H1 (cell line): Measurements from ENCODE around the gene MBOAT2. TPM values are rescaled to one million over a fixed set of nuclear protein-coding genes. Genes with fewer than 3 reads are reported as not detected.

Source experiments
- CTCF ChIA-PET: fragments of 300-600 bp; sonication (Branson Sonifier 250); formaldehyde crosslinking; loops from one replicate; lab custom pipeline; 2021; ENCODE audit not compliant: partially characterized antibody; lab: Charles Lee
- POLR2A ChIA-PET: fragments of 300-600 bp; sonication (Branson Sonifier 250); formaldehyde crosslinking; loops from one replicate; lab custom pipeline; 2021; ENCODE audit warnings: inconsistent platforms; ENCODE audit not compliant: partially characterized antibody; lab: Charles Lee
- DNase-seq, 2 experiments: peaks; one replicate each; pipeline versions ENCODE4 v3.0.0 to v3.0.0-alpha.2; 2010 to 2022; ENCODE audit warnings: low spot score in 2 of 2, low read depth in 1 of 2, mixed read lengths in 1 of 2
- FAIRE-seq: peaks from 2 replicates; lab custom pipeline; 2011; peaks lifted over from hg19 to GRCh38; lab: Jason Lieb, UNC
- H2AFZ ChIP-seq: 2 replicates; pipeline ENCODE4 v1.8.1; 2012; ENCODE audit warnings: low read length, inconsistent platforms
- H2AK5ac ChIP-seq: 2 replicates; pipeline ENCODE4 v1.6.1; 2013; ENCODE audit warnings: low read depth, low read length
- H2BK120ac ChIP-seq: replicated peaks from 2 replicates; pipeline ENCODE3; 2013; ENCODE audit warnings: low read depth, low read length, inconsistent platforms
- H2BK12ac ChIP-seq: 2 replicates; pipeline ENCODE4 v1.6.1; 2013; ENCODE audit warnings: low read depth, low read length
- H2BK15ac ChIP-seq: 2 replicates; pipeline ENCODE4 v1.6.1; 2013; ENCODE audit warnings: low read length
- H2BK20ac ChIP-seq: 2 replicates; pipeline ENCODE4 v1.6.1; 2013; ENCODE audit warnings: low read length
- H2BK5ac ChIP-seq: 2 replicates; pipeline ENCODE4 v1.6.1; 2013; ENCODE audit warnings: low read depth, low read length
- H3K14ac ChIP-seq: 2 replicates; pipeline ENCODE4 v1.6.1; 2013; ENCODE audit warnings: inconsistent platforms; ENCODE audit not compliant: insufficient read length
- H3K18ac ChIP-seq: 2 replicates; pipeline ENCODE4 v1.6.1; 2013; ENCODE audit warnings: low read length; ENCODE audit errors: extremely low read depth
- H3K23ac ChIP-seq: 2 replicates; pipeline ENCODE4 v1.6.1; 2013; ENCODE audit warnings: inconsistent platforms; ENCODE audit not compliant: insufficient read length
- H3K23me2 ChIP-seq: 2 replicates; pipeline ENCODE4 v1.6.1; 2013; ENCODE audit warnings: low read depth, low read length
- H3K27ac ChIP-seq: 2 replicates; pipeline ENCODE4 v1.6.1; 2011; ENCODE audit warnings: low read depth, low read length, inconsistent platforms
- H3K27me3 ChIP-seq, 4 experiments: replicated peaks in 1 of 4; 1 replicate in 1 of 4; 2 replicates in 3 of 4; pipeline versions ENCODE4 v1.6.1 to v1.8.1; 2011 to 2013; ENCODE audit warnings: low read length in 3 of 4, mild to moderate bottlenecking in 3 of 4, inconsistent platforms in 2 of 4, mixed read lengths in 2 of 4, moderate library complexity in 1 of 4; ENCODE audit not compliant: control insufficient read depth in 3 of 4, insufficient read depth in 3 of 4; ENCODE audit errors: extremely low read depth in 1 of 4
- H3K36me3 ChIP-seq, 4 experiments: 2 replicates each; pipeline versions ENCODE4 v1.6.1 to v1.8.1; 2011 to 2013; ENCODE audit warnings: mild to moderate bottlenecking in 4 of 4, low read length in 3 of 4, moderate library complexity in 2 of 4, control low read depth in 1 of 4, inconsistent platforms in 1 of 4; ENCODE audit not compliant: insufficient read depth in 4 of 4, control insufficient read depth in 2 of 4
- H3K4ac ChIP-seq: replicated peaks from 2 replicates; pipeline ENCODE3; 2013; ENCODE audit warnings: low read length, low read depth, mixed read lengths, inconsistent platforms; ENCODE audit not compliant: insufficient read length
- H3K4me1 ChIP-seq, 4 experiments: replicated peaks in 1 of 4; 1 replicate in 1 of 4; 2 replicates in 3 of 4; pipeline versions ENCODE4 v1.6.1 to v1.8.1; 2011 to 2013; ENCODE audit warnings: low read length in 3 of 4, inconsistent platforms in 2 of 4, mixed read lengths in 1 of 4; ENCODE audit not compliant: insufficient read depth in 4 of 4, control insufficient read depth in 3 of 4
- H3K4me2 ChIP-seq, 2 experiments: 2 replicates each; pipeline versions ENCODE4 v1.6.1 to v1.8.1; 2011 to 2013; ENCODE audit warnings: low read depth in 2 of 2, low read length in 2 of 2, control low read depth in 1 of 2, inconsistent platforms in 1 of 2, mild to moderate bottlenecking in 1 of 2; ENCODE audit not compliant: insufficient read depth in 1 of 2
- H3K4me3 ChIP-seq, 4 experiments: fragments of 200-600, 300-600 bp in 1 of 4; sonication (generic), shearing (Covaris generic), sonication (Bioruptor Twin) in 1 of 4; 2 replicates each; pipeline versions ENCODE4 v1.5.1 to v1.8.1; 2011 to 2016; ENCODE audit warnings: low read length in 4 of 4, low read depth in 3 of 4, control low read depth in 2 of 4, inconsistent platforms in 2 of 4, mild to moderate bottlenecking in 2 of 4, mixed read lengths in 1 of 4, moderate library complexity in 1 of 4; ENCODE audit not compliant: insufficient read depth in 2 of 4; ENCODE audit errors: extremely low read depth in 1 of 4
- H3K56ac ChIP-seq: replicated peaks from 2 replicates; pipeline ENCODE3; 2013; ENCODE audit warnings: low read depth, mild to moderate bottlenecking, mixed read lengths, low read length, inconsistent platforms; ENCODE audit not compliant: insufficient read length
- H3K79me1 ChIP-seq: 2 replicates; pipeline ENCODE4 v1.6.1; 2013; ENCODE audit warnings: low read depth, low read length, control low read depth
- H3K79me2 ChIP-seq, 2 experiments: 2 replicates each; pipeline versions ENCODE4 v1.6.1 to v1.8.1; 2012 to 2013; ENCODE audit warnings: low read length in 2 of 2, mild to moderate bottlenecking in 2 of 2, inconsistent platforms in 1 of 2; ENCODE audit not compliant: insufficient read depth in 2 of 2, control insufficient read depth in 1 of 2
- H3K9ac ChIP-seq, 4 experiments: replicated peaks in 1 of 4; 1 replicate in 1 of 4; 2 replicates in 3 of 4; pipeline versions ENCODE4 v1.6.1 to v1.8.1; 2011 to 2013; ENCODE audit warnings: low read depth in 3 of 4, low read length in 3 of 4, control low read depth in 2 of 4, mild to moderate bottlenecking in 2 of 4, moderate library complexity in 2 of 4, inconsistent platforms in 1 of 4; ENCODE audit errors: extremely low read depth in 1 of 4
- H3K9me3 ChIP-seq, 2 experiments: 2 replicates each; pipeline versions ENCODE4 v1.6.1 to v1.8.1; 2012 to 2013; ENCODE audit warnings: mild to moderate bottlenecking in 2 of 2, moderate library complexity in 2 of 2, control low read depth in 1 of 2, inconsistent platforms in 1 of 2, low read depth in 1 of 2, low read length in 1 of 2, mixed read lengths in 1 of 2; ENCODE audit not compliant: insufficient read depth in 2 of 2
- H4K20me1 ChIP-seq, 2 experiments: replicated peaks in 1 of 2; 2 replicates each; pipeline versions ENCODE3 to v1.8.1; 2011 to 2013; ENCODE audit warnings: inconsistent platforms in 2 of 2, low read length in 2 of 2, mild to moderate bottlenecking in 1 of 2; ENCODE audit not compliant: insufficient read depth in 2 of 2, control insufficient read depth in 1 of 2
- H4K5ac ChIP-seq: 2 replicates; pipeline ENCODE4 v1.6.1; 2013; ENCODE audit warnings: low read length, low read depth, mixed read lengths, inconsistent platforms; ENCODE audit not compliant: insufficient read length
- H4K8ac ChIP-seq: 2 replicates; pipeline ENCODE4 v1.8.0; 2013; ENCODE audit warnings: mild to moderate bottlenecking, moderate library complexity, low read length, inconsistent platforms; ENCODE audit not compliant: insufficient read depth; ENCODE audit errors: extremely low read depth
- H4K91ac ChIP-seq: replicated peaks from 2 replicates; pipeline ENCODE3; 2013; ENCODE audit warnings: low read length, mixed read lengths, inconsistent platforms; ENCODE audit not compliant: insufficient read length
- ASH2L ChIP-seq: fragments of 200-600, 300-600 bp; sonication (generic); IDR thresholded peaks from one replicate; pipeline ENCODE4 v1.7.1; 2017; ENCODE audit warnings: low read length
- CEBPB ChIP-seq: IDR thresholded peaks from 2 replicates; pipeline ENCODE4 v1.6.1; 2012; ENCODE audit warnings: low read depth, low read length
- GTF2F1 ChIP-seq: IDR thresholded peaks from 2 replicates; pipeline ENCODE4 v1.6.1; 2012; ENCODE audit warnings: low read depth, low read length, improper control_type of control experiment, borderline replicate concordance
- HDAC6 ChIP-seq: IDR thresholded peaks from one replicate; pipeline ENCODE4 v1.7.1; 2012; ENCODE audit warnings: low read depth, mild to moderate bottlenecking, inconsistent platforms, low read length, moderate library complexity
- NANOG ChIP-seq: IDR thresholded peaks from 2 replicates; pipeline ENCODE4 v1.6.1; 2011; ENCODE audit warnings: low read length, low read depth, mild to moderate bottlenecking, inconsistent platforms; ENCODE audit not compliant: insufficient read depth, poor library complexity, severe bottlenecking
- POU5F1 ChIP-seq: IDR thresholded peaks from 2 replicates; pipeline ENCODE4 v1.6.1; 2011; ENCODE audit warnings: low read depth, mild to moderate bottlenecking, low read length, moderate library complexity
- SIX5 ChIP-seq: IDR thresholded peaks from 2 replicates; pipeline ENCODE4 v1.6.1; 2011; ENCODE audit warnings: mild to moderate bottlenecking, low read depth, low read length
- SP2 ChIP-seq: IDR thresholded peaks from 2 replicates; pipeline ENCODE4 v1.6.1; 2012; ENCODE audit warnings: mild to moderate bottlenecking, low read length, inconsistent platforms
- SP4 ChIP-seq: IDR thresholded peaks from 2 replicates; pipeline ENCODE4 v1.6.1; 2012; ENCODE audit warnings: low read length, inconsistent platforms
- TCF12 ChIP-seq: IDR thresholded peaks from 2 replicates; pipeline ENCODE4 v1.6.1; 2011; ENCODE audit warnings: low read depth, mild to moderate bottlenecking, low read length
- TEAD4 ChIP-seq: IDR thresholded peaks from 2 replicates; pipeline ENCODE4 v1.6.1; 2012; ENCODE audit warnings: low read depth, low read length, inconsistent platforms, mixed read lengths
- WGBS, 2 experiments: shearing (Covaris generic) in 1 of 2; methylation state at CpG; one replicate each; pipeline versions ENCODE4 v1.1.6 to v1.1.7; 2013 to 2015; ENCODE audit warnings: low lambda C conversion rate in 2 of 2, mixed read lengths in 2 of 2, inconsistent platforms in 1 of 2, low coverage in 1 of 2, missing lambda C conversion rate in 1 of 2; ENCODE audit not compliant: insufficient replicate concordance in 2 of 2, insufficient coverage in 1 of 2, insufficient read length in 1 of 2; ENCODE audit errors: extremely low coverage in 1 of 2, missing lambda C conversion rate in 1 of 2; 5-methylcytosine and 5-hydroxymethylcytosine counted together
- polyA plus RNA-seq, 7 experiments: library from polyadenylated mRNA; depleted of rRNA in 3 of 7; stranded (reverse) in 5 of 7; unstranded in 2 of 7; fragments of >200 nt in 5 of 7; fragments of 200-250 nt in 2 of 7; gene quantifications; 1 replicate in 5 of 7; 2 replicates in 1 of 7; 4 replicates in 1 of 7; pipeline versions ENCODE4 v1.2.1 to v1.2.3, GENCODE V29; 2011 to 2013; ENCODE audit warnings: missing spikeins in 2 of 7, mixed read lengths in 2 of 7
- total RNA-seq: library from RNA; stranded (reverse); fragmentation: NEBNext Ultra II Directional; extraction: Animal tissue kit (Norgen Biotek cat#: 25700); gene quantifications from 2 replicates; pipeline ENCODE4 v1.2.1, GENCODE V29; 2021
- TF ChIP-seq, protein P1 (sequence below): IDR thresholded peaks from 2 replicates; pipeline ENCODE4 v1.6.1; 2012; ENCODE audit warnings: inconsistent platforms
- TF ChIP-seq, protein P2 (sequence below), 3 experiments: IDR thresholded peaks; 1 replicate in 2 of 3; 2 replicates in 1 of 3; pipeline versions ENCODE4 v1.5.1 to v1.6.1; 2011; ENCODE audit warnings: low read length in 3 of 3, mild to moderate bottlenecking in 3 of 3, inconsistent platforms in 2 of 3, low read depth in 1 of 3, moderate library complexity in 1 of 3; ENCODE audit not compliant: insufficient read depth in 1 of 3; ENCODE audit errors: control extremely low read depth in 1 of 3

Gene MBOAT2
- total and polyA plus RNA-seq, 2 of the 8 experiments (the other 6 are each of a cell fraction or from before 2014, with no cell fraction given): 11.2 to 23.4 TPM

DNA sequence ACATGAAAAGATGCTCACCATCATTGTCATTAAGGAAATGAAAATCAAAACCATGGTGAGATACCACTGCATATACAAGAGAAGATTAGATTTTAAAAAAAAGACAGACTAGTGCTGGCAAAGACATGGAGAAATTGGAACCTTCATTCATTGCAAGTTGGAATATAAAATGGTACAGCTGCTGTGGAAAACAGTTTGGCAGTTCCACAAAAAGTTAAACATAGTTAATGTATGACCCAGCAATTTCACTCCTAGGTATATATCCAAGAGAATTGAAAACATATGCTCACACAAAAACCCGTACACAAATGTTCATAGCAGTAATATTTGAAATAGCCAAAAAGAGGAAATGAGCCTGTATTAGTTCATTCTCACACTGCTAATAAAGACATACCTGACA lies 33.7 kb upstream of the MBOAT2 start:
- Histone ChIP-seq H2BK20ac (no peak overlapping the region), H4K8ac (no peak overlapping the region), H3K27me3 (no peaks in the 10 kb centered on the region), H2BK5ac (no peak overlapping the region), H3K27ac (no peak overlapping the region), H3K14ac (no peak overlapping the region), H4K20me1 (no peaks in the 10 kb centered on the region), H2AFZ (no peak overlapping the region), H3K9me3 (peaks cover 3 to 12% of the 10 kb centered on the region in 2 experiments), H2BK12ac (no peak overlapping the region), H3K18ac (no peak overlapping the region), H3K79me1 (no peaks in the 10 kb centered on the region), H3K4me2 (no peak overlapping the region), H3K4me1 (peaks cover 0 to 4% (median 2%) of the 10 kb centered on the region in 4 experiments; a peak in 4 of 7 replicates), H2BK120ac (no peak overlapping the region), H3K9ac (no peak overlapping the region), H2AK5ac (no peak overlapping the region), H3K79me2 (no peaks in the 10 kb centered on the region), H3K4me3 (no peak overlapping the region), H3K36me3 (no peaks in the 10 kb centered on the region), H4K5ac (no peak overlapping the region), H4K91ac (no peak overlapping the region), H3K23me2 (no peaks in the 10 kb centered on the region), H3K4ac (no peak overlapping the region), H3K23ac (no peak overlapping the region), H2BK15ac (no peak overlapping the region), H3K56ac (no peak overlapping the region)
- POLR2A ChIA-PET: no interaction called here
- FAIRE-seq (no peak), DNase-seq (no peak)
- CTCF ChIA-PET: interaction anchor here (1.6 kb wide), 1 partner anchor 16 kb away, joined by 5 read pairs; no protein-coding TSS in a partner anchor
- 4% methylated on average over 1 of the region's 1 CpG; no CpG with 5 or more reads in 1 of the 2 experiments for WGBS, 2 experiments
- TF ChIP-seq SIX5 (no peak), SP4 (no peak), GTF2F1 (no peak), HDAC6 (no peak), TEAD4 (no peak), NANOG (no peak), ASH2L (no peak), SP2 (no peak), TCF12 (no peak), POU5F1 (no peak), CEBPB (no peak)
- TF ChIP-seq, protein P1, sequence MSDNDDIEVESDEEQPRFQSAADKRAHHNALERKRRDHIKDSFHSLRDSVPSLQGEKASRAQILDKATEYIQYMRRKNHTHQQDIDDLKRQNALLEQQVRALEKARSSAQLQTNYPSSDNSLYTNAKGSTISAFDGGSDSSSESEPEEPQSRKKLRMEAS: no peak
- TF ChIP-seq, protein P2, sequence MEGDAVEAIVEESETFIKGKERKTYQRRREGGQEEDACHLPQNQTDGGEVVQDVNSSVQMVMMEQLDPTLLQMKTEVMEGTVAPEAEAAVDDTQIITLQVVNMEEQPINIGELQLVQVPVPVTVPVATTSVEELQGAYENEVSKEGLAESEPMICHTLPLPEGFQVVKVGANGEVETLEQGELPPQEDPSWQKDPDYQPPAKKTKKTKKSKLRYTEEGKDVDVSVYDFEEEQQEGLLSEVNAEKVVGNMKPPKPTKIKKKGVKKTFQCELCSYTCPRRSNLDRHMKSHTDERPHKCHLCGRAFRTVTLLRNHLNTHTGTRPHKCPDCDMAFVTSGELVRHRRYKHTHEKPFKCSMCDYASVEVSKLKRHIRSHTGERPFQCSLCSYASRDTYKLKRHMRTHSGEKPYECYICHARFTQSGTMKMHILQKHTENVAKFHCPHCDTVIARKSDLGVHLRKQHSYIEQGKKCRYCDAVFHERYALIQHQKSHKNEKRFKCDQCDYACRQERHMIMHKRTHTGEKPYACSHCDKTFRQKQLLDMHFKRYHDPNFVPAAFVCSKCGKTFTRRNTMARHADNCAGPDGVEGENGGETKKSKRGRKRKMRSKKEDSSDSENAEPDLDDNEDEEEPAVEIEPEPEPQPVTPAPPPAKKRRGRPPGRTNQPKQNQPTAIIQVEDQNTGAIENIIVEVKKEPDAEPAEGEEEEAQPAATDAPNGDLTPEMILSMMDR (IDR thresholded peaks at IDR 0.05; ENCODE audit: control extremely low read depth in 1 of 3, insufficient read depth in 1 of 3, low read depth in 1 of 3, low read length in 3 of 3): no peak
